ENCODE data around the gene CATSPERZ. TPM values are rescaled to one million over a fixed set of nuclear protein-coding genes. Genes with fewer than 3 reads are reported as not detected.

Gene CATSPERZ
- total and polyA plus RNA-seq, 2 of the 13 experiments (the other 11 are each of a cell fraction or from before 2014, with no cell fraction given), result 0.22 to 0.48 TPM

- TF ChIP-seq USF2 (IDR thresholded peaks at IDR 0.05; ENCODE audit: low read depth, low read length), result no peak
- TF ChIP-seq USF2 (CRISPR knock-in tag; IDR thresholded peaks at IDR 0.05; ENCODE audit: borderline replicate concordance), result no peak
- TF ChIP-seq SYNCRIP (IDR thresholded peaks at IDR 0.05; ENCODE audit: insufficient read depth, low read depth, low read length), result no peak
- peak; percentile 100 for TF ChIP-seq ZNF441 (CRISPR knock-in tag; IDR thresholded peaks at IDR 0.05; ENCODE audit: borderline replicate concordance)
- TF ChIP-seq HNRNPLL (IDR thresholded peaks at IDR 0.05; ENCODE audit: low read depth, low read length, poor library complexity, severe bottlenecking), result peak; percentile 84
- peak; percentile 81 for TF ChIP-seq ZBTB7A (CRISPR knock-in tag; IDR thresholded peaks at IDR 0.05)
- TF ChIP-seq ZNF816 (CRISPR knock-in tag; IDR thresholded peaks at IDR 0.05; ENCODE audit: borderline replicate concordance), result no peak
- no peak for TF ChIP-seq PPARG (CRISPR knock-in tag; conservative IDR thresholded peaks at IDR 0.05)
- TF ChIP-seq E2F5 (CRISPR knock-in tag; conservative IDR thresholded peaks at IDR 0.05), result no peak
- TF ChIP-seq ZBTB33 (CRISPR knock-in tag; IDR thresholded peaks at IDR 0.05), result no peak
- no peak for TF ChIP-seq ZNF121 (CRISPR knock-in tag; IDR thresholded peaks at IDR 0.05)
- TF ChIP-seq ZBTB2 (CRISPR knock-in tag; IDR thresholded peaks at IDR 0.05; ENCODE audit: low read depth), result peak; percentile 61
- no peak for TF ChIP-seq THYN1 (CRISPR knock-in tag; IDR thresholded peaks at IDR 0.05; ENCODE audit: borderline replicate concordance, low read depth)
- TF ChIP-seq MYPOP (CRISPR knock-in tag; IDR thresholded peaks at IDR 0.05), result no peak
- peak; percentile 37; the same call in 1 of the 2 replicates for TF ChIP-seq PAXIP1 (CRISPR knock-in tag; conservative IDR thresholded peaks at IDR 0.05)
- TF ChIP-seq ZNF670 (CRISPR knock-in tag; IDR thresholded peaks at IDR 0.05; ENCODE audit: borderline replicate concordance), result no peak
- TF ChIP-seq ZNF615 (CRISPR knock-in tag; IDR thresholded peaks at IDR 0.05; ENCODE audit: borderline replicate concordance), result no peak
Observed at GRCh38 chr11:64305075-64305690, 5.0 kb downstream of the CATSPERZ start, which contains the start of gene ESRRA (continued).

Data from HepG2 (cell line).